COLO668 (cell line): ENCODE measurements around the gene GTF3C4.
A peak's percentile ranks its signal among the peaks of the same experiment; 100 is the strongest.

Experiments
- DNase-seq: peaks from one replicate; lab custom pipeline; 2025; ENCODE audit not compliant: unreplicated experiment; lab: John Stamatoyannopoulos, UW

The GTF3C4 gene, protein sequence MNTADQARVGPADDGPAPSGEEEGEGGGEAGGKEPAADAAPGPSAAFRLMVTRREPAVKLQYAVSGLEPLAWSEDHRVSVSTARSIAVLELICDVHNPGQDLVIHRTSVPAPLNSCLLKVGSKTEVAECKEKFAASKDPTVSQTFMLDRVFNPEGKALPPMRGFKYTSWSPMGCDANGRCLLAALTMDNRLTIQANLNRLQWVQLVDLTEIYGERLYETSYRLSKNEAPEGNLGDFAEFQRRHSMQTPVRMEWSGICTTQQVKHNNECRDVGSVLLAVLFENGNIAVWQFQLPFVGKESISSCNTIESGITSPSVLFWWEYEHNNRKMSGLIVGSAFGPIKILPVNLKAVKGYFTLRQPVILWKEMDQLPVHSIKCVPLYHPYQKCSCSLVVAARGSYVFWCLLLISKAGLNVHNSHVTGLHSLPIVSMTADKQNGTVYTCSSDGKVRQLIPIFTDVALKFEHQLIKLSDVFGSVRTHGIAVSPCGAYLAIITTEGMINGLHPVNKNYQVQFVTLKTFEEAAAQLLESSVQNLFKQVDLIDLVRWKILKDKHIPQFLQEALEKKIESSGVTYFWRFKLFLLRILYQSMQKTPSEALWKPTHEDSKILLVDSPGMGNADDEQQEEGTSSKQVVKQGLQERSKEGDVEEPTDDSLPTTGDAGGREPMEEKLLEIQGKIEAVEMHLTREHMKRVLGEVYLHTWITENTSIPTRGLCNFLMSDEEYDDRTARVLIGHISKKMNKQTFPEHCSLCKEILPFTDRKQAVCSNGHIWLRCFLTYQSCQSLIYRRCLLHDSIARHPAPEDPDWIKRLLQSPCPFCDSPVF

DNA sequence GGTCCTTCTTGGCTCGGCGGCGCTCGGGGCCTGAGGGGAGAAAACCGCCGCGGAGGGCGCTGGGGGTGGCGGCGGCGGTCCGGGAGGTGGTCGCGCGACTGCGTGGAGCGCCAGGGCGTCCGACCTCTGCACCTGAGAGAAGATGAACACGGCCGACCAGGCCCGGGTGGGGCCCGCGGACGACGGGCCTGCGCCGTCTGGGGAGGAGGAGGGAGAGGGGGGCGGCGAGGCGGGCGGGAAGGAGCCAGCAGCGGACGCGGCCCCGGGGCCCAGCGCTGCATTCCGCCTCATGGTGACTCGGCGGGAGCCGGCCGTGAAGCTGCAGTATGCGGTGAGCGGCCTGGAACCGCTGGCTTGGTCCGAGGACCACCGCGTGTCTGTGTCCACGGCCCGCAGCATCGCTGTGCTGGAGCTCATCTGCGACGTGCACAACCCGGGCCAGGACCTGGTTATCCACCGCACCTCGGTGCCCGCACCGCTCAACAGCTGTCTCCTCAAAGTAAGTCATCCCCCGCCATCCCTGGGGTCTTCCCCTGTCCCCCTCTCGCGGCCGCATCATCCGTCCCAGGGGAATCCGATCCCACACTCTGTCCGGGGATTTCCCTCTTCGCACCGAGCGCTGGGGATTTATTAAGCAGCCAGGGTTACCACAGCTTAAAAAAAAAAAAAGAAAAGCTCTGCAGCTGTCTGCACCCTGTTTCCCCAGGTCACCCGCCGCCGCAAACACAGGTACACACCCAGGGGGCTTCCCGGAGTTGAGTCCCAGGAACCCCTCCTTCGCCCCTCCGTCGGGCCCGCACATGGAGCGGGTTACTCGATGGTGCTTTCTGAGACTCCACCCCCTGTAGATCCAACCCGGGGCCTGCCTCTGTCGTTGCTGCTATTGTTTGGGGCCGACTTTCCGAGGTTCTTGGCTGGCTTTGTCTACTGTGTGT is at the start of gene GTF3C4:
GTF3C4 (plus strand) TSS at position 8 of the 935 bp plus-strand sequence; CDS start at position 143, 135 bp downstream.
- DNase-seq, result peak; percentile 63

DNA sequence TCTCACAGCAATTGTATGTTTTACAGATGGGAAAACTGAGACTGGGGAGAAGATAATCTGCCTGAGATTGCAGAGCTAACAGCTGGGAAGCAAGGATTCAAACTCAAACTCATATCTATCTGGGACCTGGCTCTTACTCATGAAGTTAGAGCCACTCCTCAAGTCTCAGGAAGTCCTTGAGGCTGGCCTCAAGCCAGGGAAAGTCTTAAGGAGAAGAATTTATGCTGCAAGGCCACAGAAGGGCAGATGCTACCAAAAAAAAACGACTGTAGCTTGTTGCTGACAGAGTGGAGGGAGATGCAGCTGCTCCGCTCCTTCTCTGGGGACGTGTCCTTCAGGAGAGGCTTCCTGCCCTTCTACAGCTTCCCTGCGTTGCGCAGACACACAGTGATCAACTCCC is 48.1 kb upstream of the GTF3C4 start:
- no peak for DNase-seq

DNA sequence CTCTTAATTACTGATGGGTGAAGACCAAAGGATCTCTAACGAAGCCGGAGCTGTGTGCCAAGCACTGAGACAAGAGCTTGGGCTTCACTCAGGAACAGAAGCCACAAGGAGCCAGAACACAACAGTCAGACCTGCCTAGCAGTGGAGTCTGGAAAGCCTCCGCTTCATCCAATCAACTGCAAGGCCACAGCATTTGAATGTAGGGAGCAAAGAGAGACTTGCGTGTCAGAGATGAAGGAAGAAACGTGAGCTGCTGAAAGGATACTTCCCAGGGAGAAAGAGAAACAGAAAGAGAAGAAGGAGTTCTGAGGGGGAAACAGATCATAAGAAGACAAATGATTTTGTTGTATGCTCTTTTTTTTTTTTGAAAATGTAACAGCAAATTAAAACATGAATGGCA is 44.0 kb upstream of the GTF3C4 start:
- no peak for DNase-seq

DNA sequence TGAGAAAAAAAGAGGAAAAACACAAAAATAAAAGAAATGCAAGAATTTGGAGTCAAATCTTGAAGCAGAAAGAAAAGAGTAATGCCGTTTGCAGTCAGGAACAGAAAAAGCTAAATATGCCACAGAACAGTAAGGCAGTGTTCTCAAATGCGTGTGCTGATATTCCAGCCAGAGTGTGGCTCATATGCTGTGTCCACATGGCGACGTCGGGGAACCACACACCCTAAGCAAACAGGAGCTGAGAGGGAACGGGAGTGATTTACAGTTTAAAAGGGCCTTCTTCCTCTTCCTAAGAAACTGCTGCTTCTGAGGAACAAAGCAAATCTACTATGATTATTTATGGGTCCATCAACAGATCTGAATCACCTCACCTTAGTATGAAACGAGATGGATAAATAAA is 43.2 kb upstream of the GTF3C4 start:
- no peak for DNase-seq

DNA sequence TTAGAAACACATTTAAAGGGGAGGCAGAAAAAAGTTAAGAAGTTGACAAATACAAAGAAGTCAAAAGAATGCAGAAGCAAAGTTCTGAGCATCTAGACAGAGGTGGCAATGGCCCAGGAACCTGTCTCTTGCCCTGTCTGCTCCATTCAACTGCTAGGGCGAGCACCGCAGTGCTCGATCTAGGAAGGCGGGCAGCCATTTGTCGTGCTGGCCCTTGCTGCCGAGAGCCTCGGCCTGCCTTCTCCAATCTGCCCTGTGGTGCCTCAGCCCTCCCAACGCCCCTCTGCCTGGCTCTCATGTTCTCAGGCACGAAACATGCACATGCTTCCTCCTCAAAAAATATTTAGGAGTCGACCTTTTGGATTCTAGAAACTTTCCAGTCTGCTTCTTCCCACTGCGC is 42.7 kb upstream of the GTF3C4 start:
- DNase-seq, result no peak

DNA sequence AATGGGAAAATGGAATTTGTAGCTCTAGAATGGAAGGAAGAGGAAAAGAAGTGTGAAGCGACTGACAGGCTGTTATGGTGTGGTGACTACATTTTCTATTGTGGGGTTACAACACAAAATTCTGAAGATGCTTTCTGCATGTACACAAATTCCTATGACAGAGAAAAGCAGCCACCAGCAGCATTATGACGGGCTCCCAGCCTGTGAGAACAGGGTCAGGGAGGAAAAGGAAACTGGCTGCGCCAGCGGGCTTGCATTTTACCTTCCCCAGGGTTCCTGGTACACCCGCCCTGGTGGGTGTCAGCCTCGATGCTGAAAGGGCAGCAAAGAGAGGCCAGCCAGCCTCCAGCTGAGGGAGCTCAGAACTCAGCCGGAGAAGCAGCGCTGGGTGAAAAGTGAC is 41.5 kb upstream of the GTF3C4 start:
- no peak for DNase-seq

DNA sequence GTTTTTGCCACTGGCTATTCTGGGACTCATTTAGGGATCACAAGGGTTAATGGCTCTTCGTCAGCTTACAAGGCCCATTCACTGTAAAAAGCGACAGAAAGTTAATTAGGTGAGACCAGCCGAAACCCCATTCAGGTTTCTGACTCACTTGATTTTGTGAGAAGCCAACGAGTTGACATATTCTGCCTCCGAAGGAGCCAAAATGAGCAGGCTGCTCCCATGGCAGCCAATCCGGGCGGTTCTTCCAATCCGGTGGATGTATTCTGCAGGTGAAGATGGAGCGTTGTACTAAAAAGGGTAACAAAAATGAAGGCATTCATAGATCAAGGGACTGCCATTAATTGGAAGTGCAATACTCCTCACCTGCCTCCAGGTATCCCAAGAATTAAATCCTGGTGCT is 40.1 kb upstream of the GTF3C4 start:
- DNase-seq, result no peak

DNA sequence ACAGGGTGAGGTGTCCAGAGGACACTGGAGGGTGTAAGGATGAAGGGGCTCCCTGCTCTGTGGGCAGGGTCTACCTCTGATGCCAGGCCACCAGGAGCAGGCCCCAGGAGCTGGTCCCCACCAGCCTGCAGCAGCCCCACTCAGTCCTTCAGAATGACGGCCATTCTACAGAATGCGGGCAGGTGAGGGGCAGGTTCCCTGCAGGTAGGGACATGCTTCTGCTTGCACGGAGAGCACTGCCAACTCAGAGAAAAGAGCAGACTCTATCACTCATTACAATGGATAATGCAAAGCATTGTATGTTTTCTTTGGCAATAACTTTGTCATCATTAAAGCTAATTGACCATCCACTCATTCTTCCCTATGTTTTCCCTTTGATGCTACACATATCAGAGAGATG is 39.5 kb upstream of the GTF3C4 start:
- DNase-seq, result no peak

DNA sequence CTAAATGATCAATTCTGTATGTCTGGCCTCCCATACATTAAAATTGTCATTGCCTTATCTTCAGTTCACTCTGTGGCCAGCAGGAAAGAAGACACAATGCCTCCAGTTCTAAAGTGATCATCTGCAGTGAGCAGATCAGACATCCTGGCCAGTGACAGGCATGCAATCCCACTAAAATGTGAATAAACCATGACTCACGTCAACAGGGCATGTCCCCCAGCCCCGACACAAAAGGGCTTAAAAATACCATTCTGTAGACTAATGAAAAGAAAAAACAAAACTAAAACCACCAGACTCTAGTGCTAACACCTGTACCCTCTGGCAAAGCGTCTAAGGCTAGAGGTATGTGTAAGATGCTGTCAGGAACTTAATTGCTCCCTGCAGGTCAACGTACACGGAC is 39.0 kb upstream of the GTF3C4 start:
- no peak for DNase-seq

DNA sequence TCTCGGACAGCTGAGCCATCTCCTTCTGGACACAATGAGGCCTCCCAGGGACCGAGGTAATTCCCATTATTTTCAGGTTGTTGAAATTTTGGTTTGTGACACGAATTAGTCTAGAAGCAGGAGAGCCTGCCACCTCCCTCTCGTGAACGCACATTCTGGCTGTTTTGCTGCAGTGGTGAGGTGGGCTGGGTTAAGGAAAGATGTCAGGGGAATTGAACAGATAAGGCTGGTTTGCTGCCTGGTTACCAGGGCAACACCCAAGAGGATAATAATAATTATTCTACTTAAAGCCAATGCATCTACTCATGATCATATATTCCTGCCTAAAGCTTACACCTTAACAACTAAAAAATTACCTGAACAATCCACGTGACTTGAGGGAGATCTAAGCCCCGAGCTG is 38.6 kb upstream of the GTF3C4 start:
- no peak for DNase-seq

DNA sequence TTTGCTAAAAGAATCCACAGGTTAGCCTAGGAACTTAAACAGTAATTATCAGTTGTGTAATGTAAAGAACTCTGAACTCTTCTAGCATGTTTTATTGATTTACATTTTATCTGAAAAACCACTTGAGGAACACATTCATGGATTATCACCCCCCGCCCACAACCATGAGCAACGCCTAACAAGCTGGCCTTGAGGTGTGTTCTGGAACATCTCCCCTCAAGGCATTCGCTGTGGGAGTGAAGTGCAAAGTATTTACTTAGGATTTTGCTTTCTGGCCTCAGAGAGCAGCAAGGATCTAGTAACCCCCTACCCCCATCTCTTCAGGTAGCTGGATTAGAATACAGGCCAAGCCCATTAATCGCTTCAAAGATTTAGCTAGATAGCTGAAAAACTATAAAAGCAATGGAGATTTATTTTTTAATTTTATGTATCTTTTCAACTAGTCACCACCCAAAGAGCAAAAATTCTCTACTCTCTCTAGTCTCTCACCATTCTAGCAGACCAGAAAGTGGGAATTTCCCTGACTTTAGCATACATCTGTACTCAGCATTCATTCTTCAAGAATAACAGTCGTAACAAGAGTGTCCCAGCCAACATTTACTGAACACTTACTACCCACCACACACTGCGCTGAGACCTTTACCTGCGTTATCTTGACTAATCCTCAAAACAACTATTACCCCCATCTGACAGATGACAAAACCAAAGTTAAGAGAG is 37.7 kb upstream of the GTF3C4 start:
- no peak for DNase-seq

DNA sequence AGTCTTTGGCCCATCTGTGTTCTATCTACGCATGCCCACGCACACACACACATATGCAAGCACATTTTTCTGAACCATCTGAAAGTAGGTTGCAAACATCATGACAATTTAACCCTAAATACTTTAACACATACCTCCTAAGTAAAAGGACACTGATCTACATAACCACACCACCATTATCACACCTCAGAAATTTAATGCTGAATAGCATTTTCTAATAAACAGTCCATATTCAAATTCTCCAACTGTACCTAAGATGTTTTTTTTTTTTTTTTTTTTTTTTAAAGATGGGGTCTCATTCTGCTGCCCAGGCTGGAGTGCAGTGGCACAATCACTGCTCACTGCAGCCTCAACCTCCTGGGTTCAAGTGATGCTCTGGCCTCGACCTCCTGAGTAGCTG is 35.9 kb upstream of the GTF3C4 start:
- no peak for DNase-seq

DNA sequence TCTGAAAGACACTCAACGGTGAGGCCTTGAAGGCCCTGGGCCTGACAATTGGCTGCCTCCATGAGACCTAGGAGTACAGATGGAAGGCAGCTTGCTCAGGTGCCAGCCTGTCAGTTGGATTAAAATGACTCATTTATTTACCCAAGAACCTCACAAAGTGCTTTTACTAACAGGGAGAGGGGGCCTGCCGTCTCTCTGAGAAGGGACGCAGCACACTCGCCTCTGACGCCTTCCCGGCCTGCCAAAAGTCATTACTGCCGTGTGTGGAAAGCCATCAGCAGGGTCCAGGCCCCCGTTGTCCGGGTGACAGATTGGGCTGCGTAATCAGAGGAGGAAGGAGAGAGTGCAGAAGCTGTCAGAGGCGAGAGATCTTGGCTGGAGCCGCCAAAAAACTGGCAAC is 32.9 kb upstream of the GTF3C4 start:
- peak; percentile 69 for DNase-seq

DNA sequence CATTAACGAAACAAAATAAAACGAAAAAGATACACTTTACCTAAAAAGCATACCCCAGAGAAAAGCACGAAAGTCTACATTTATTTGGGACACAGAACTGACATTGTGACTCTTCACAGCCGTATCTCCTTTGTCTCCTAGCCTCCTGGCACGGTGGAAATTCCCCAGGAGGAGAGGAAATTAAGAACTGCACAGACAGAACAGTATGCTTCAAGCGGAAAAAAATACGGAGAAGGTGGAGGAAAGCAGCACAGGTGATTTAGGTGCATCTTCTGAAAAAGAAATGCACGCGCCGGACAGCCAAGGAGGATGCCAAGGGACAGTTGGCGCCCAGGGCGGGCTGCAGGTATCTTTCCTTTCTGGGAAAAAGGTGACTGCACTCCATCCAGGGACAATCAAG is 32.5 kb upstream of the GTF3C4 start:
- DNase-seq, result no peak

DNA sequence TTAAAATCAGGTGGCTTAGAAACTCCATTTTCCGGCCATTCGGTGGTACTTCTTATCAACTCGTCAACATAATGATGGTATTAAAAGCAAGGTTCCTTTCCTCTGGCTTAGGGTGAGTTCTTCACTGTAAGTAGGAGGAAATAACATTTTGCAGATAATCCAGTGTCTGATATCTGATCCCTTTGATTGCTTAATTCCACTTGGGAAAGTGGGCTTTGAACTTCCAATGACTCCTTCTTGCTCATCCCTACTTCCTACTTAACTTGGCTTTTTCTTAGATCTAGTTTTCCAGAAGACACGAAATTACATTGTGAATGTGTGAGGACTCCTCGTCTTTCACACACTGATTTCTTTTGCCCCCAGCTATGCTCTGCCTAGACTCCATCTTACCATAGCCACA is 32.0 kb upstream of the GTF3C4 start:
- no peak for DNase-seq

DNA sequence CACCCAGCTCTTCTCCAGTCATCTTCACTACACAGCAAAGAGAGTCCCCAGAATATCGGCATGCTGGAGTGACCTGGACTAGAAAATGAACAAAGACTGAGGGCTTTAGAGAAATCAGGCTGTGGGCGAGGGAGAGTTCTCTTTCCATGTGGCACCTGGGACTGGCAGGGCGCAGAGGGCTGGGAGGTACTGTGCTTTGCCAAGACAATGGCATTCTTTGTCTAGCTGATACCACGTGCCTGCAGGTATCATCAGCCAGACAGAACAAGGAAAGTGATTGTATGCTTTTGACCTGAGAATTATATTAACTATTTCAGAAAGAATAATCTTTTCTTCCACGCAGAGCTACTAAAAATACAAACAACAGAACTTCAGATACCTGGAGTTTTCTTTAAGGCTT is 30.9 kb upstream of the GTF3C4 start:
- DNase-seq, result no peak

DNA sequence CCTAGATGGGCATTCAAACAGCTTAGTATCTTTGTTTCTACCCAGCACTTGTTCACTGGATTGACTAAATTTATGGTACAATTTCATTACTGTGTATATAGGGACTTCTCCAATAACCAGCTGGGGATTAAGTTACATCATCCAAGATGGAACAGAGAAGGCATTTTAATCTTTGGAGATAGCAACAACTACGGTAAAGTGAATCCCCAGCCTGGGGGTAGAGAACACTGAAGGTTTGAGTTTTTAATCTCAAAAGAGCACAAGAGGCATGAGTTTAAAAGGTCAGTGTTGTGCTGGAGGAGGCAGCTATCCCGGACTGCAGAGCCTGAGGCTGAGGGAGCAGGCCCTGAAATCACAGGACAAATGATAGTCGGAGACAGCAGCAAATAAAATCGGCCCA is 29.0 kb upstream of the GTF3C4 start:
- DNase-seq, result no peak

DNA sequence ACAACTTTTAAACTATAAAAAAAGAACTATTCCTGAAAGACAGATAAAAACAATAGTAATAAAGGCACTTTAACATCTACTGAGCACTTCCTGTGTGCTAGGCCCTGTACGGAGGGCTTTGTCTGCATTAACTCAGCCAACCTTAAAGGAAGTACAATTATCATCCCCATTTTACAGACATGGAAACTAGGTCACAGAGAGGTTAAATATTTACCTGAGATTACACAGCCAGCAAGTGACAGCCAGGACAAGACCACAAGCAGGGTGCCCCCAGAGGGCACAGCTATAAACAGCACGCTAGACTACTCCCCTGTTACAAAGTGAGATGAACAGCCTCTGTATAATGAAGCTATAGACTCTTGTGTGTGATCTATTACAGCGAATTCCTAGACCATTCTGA is 26.0 kb upstream of the GTF3C4 start:
- DNase-seq, result peak; percentile 3

DNA sequence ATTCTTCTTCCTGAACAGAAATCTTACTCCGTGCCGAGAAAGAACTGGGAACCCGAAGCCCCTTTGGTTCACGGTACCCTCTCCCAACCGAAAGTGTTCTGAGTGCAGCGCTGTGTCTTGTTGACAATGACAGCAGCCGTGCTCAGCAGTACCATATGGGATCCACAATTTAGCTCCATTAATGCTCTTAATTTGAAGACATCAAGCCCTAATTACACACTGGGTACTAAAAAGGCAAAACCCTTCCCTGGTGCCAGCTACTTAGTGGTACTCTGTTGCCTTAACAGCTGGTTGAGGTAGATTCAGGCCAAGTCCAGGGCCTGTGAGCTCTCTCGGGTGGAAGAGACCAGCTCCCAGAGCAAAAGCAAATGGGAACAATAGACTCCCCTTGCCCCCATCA is 25.0 kb upstream of the GTF3C4 start:
- DNase-seq, result no peak

DNA sequence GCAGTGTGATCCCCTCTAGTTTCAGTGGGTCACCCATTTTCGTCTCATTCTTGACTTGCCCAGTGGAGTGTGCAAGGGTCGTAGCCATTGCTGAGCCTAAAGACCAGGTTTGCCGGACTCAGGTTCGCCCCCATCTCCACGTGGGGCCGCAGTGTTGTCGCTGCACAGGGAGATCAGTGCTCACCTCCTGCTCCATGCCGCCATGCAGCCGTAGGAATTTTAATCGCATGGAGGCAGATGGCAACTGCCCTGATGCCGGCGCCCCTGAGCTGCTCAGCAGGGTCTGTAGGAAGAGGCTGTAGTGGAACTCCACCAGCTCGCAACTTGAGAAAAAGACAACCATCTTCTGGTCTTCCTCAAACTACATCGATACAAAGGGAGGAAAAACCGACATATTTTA is 24.6 kb upstream of the GTF3C4 start:
- DNase-seq, result no peak

DNA sequence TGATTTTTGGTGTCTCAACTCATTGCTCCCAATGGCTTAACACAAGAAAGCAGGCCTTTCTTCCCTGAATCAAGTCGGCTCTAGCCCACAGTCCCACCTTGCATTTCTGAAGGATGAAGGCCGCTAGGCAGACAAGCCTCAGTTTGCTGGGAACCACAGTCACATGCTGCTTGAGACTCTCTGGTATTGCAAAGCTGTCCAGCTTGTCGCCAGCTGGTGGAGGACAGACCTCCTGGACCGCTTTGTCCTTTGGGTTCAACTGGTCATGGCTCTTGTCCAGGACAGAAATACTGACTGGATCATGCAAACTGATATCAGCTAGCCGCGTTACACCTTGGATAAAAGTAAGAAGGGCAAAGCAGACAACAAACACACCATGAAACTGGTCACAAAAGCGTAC is 23.5 kb upstream of the GTF3C4 start:
- no peak for DNase-seq
